GM21367 (cell line): Measurements from ENCODE around the gene CDC5L.
"Not testable (repeated sequence)": the region's sequence is repeated elsewhere in the genome, so short reads cannot be mapped to it uniquely, and the experiment has no call there.

Experiments used
- ATAC-seq: cut with Tn5 transposase; IDR thresholded peaks from one replicate; pipeline ENCODE4 v1.9.1; 2021; ENCODE audit not compliant: unreplicated experiment

The CDC5L gene

GRCh38 chr6:44387346-44388134, at the start of gene CDC5L:
Gene CDC5L, plus strand, starts transcription at chr6:44387706. Its CDS starts 118 bp downstream, at chr6:44387824.
- ATAC-seq: peak; percentile 82

DNA sequence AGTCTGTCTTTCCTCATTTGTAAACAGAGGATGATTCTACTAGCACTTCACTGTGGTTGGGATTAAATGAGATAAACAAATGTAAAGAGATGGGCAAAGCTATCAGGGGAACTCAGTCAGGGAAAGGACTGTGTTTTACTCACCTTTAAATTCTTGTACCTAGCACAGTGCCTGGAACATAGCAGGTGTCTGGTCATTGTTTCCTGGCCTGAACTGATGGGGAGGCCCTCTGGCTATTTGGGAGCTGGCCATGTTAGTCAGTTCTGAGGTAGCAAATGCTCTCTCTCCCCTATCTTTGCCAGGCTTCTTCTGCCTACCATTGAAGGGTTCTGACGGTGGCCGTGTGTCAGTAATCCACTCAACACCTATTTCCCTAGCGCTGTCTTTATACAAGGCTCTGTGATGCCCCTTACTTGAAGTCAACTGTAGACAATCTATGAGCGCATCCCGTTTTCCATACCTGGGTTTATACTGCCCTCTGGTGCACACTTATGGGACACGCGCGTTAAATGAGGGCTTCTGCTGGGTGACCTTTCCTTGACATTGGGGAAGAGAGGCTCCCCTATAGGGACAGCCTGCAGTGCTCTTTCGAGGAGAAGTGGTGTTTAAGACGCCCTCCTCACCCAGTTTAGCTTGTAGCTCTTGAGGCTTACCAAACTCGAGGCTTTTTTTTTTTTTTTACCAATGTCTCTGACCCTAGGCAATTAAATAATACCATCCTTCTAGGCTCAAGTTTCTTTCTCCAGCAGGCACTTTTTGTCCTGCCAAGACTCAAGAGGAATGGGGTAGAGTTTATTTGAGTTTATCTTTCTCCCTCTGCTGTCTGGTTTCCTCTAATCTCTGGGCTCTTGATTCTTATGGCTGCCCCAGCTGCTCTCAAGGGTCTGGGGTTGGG, 49.0 kb upstream of the CDC5L start:
- no peak for ATAC-seq

DNA sequence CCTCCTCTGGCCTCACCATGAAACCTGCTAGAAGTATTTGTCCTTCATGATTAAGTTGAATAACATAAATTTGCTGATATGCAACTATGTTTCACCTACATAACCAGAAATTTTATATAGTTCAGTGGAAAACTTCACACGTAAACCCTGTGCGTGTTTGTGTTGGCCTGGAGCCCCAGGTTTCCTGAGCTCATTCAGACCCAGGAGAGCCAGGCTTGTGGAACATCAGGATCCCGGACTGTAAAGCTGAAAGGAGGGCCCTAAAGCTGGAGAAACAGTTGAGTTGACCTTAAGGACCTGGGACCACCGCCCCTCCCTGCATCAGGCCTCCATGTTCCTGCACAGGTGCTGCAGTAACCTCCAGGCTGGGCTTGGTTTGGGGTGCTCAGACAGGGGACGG, 48.2 kb upstream of the CDC5L start:
- ATAC-seq: no peak

GRCh38 chr6:44339763-44340625, 47.5 kb upstream of the CDC5L start:
- ATAC-seq: no peak

DNA sequence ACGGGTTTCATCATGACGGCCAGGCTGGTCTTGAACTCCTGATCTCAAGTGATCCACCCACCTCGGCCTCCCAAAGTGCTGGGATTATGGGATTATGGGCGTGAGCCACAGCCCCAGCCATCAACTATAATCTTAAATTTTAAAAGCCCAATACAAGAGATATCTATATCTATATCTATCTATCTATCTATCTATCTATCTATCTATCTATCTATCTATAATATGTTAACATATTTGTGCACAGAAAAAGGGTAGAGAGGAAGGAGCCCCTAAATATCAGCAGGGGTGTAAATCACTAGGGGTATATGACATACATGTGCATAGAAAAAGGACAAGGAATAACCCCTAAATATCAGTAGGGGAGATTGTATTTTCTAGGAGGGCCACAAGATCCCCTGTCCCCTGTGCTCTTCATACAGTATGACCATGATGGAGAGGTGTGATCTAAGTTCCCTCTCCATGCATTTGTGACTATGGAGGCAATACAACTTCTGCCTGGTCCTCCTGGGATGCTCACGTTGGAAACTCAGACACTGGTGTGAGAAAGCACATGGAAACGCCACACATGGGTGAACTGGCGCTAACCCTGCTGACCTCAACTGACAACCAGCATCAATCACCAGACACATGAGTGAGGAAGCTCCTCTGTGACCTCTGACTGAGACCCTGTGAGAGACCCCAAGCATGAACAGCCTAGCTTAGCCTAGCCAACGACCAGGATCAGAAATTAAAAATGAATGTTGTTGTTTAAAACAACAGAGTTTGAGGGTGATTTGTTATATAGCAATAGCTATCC, 46.2 kb upstream of the CDC5L start:
- ATAC-seq: no peak

- ATAC-seq: no peak
Observed at GRCh38 chr6:44342052-44342451, 45.5 kb upstream of the CDC5L start.

DNA sequence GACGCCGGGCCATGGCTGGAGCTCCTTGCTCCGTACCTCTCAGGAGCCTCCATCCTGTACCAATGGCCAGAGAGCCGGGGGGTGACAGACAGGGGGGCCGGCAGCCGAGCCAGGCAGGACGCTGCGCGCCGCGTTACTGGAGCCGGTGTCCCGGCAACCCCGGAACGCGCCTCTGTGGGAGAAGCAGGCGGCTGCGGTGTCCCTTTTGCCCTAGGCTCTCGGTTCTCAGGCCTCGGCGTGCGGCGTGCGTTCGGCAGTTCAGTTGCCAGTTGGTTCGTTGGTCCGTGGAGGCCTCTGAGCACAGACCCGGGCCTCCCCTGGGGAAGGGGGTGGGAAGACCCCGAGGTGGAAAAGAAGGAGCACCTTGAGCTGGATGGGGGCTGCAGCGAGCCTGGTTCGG, 45.0 kb upstream of the CDC5L start, which contains the start of gene SPATS1:
SPATS1 (plus strand) TSS at position 162 of the 400 bp plus-strand sequence. CDS start 446 bp downstream, outside the sequence.
- no peak for ATAC-seq

- ATAC-seq: not testable (repeated sequence)
Observed at GRCh38 chr6:44346818-44347217, 40.7 kb upstream of the CDC5L start.

GRCh38 chr6:44349904-44350649, 37.4 kb upstream of the CDC5L start:
- ATAC-seq: no peak

DNA sequence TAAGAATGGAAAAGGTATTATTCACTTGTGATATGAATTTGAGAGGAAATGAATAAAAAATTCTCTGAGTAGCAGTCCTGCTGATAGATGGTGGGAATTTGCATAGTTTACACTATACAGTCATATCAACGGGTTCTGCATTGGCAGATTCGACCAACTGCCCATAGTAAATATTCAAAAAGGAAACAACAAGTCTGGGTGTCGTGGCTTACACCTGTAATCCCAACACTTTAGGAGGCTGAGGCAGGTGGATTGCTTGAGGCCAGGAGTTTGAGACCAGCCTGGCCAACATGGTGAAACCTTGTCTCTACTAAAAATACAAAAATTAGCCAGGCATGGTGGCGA, 36.9 kb upstream of the CDC5L start:
- not testable (repeated sequence) for ATAC-seq

DNA sequence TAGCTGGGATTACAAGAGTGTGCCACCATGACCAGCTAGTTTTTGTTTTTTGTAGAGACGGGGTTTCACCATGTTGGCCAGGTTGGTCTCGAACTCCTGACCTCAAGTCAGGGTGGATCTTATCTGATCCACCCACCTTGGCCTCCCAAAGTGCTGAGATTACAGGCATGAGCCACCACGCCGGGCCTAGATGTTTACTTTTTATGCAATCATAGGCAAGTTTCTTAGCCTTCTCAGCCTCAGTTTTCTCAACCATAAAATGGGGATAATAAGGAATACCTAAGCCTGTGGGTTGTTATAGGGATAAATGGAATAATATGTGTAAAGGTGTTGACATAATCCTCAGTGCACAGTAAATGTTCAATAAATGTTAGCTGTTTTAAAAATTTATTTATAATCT, 35.2 kb upstream of the CDC5L start:
- ATAC-seq: no peak

DNA sequence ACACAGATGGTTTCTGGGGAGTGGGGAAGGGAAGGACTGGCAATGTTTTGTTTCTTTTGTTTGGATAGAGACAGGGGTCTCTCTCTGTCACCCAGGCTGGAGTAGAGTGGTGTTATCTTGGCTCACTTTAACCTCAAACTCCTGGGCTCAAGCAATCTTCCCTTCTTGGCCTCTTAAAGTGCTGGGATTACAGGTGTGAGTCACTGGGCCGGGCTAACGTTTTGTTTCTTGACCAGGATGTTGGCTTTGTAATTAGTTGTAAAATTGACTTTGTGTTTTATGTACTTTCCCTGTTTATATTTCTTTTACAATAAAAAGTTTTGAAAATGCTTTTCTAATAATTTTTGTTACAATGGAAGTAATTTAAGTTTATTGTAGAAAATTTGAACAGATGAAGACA, 34.2 kb upstream of the CDC5L start:
- no peak for ATAC-seq

GRCh38 chr6:44355640-44356039, 31.9 kb upstream of the CDC5L start:
- no peak for ATAC-seq

- no peak for ATAC-seq
Observed at GRCh38 chr6:44356487-44356886, 31.0 kb upstream of the CDC5L start.

- no peak for ATAC-seq
Observed at GRCh38 chr6:44359973-44360372, 27.5 kb upstream of the CDC5L start.

- ATAC-seq: no peak
Observed at GRCh38 chr6:44361947-44362346, 25.6 kb upstream of the CDC5L start.

DNA sequence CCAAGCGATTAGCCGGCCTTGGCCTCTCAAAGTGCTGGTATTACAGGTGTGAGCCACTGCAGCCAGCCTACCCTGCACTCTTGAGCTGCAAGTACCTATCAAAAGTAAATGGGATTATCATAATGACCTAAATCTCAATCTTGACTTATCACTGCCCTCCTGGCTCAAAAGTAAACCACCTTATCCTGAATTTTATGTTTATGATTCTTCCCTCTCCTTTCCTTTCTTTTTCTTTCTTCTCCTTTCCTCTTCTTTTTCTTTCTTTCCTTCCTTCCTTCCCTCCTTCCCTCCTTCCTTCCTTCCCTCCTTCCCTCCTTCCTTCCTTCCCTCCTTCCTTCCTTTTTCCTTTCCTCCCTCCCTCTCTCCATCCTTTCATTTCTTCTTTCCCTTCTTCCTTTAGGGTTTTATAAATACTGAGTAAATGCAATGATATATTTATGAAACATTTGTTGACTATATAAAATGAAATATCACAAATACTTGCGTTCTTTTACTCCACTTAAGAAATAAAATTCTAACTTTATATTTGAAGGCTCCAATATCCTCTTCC, 24.1 kb upstream of the CDC5L start:
- ATAC-seq: no peak

DNA sequence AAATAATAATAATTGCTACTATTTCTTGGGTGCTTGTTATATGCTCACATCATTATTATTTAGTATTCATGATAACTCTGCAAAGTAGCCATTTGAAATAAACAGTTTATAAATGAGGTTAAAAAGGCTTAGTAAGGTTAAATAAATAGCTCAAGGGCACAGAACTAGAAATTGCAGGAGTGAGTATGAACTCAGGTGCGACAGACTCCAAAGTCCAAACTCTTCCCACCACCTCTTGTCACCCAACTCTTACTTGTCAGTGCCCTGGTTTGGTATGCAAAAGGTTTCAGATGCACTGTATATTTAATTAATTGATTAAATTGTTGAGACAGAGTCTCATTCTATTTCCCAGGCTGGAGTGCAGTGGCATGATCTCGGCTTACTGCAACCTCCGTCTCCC, 20.7 kb upstream of the CDC5L start:
- no peak for ATAC-seq

DNA sequence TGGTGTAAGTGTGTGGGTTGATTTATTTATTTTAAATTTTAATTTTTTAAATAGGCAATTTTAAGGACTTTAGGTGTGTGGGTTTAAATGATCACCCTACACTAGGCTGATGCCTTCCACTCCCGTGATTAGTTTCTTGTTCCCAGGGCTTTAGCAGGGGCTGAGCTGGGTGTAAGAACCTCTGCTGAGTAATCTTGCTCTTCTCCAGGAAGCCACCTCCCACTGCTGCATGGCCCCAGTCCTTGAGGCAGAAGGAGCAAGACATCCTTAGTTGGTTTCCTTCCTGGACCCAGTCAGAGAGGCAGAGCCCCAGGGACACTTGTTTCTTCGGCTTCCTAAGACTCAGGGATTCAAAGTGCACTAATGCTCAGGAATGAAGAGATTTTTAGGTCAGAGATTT, 19.8 kb upstream of the CDC5L start:
- no peak for ATAC-seq
